RPMI8226 (cell line): ENCODE measurements around the gene KTN1.

ENCODE experiments used
- DNase-seq: peaks from one replicate; pipeline ENCODE4 v3.0.0-alpha.2; 2015

The KTN1 gene

DNA sequence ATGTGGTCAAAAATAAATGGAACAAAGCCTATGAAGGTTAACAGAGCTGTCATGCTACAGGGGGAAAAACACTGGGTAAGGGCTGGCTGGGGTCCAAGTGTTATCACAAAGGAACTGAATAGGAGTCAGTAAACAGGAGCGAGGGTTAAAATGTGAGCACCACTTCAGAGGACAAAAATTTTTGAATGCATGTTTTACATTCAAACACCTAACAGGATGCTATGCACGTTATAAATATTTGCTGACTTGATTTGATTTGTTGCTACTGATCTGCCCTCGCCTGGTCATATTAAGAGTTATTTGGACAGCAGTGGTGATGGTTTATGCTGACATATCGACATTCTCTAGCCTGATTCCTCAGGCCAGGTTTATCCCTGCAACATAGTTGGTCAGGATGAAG is 7.4 kb upstream of the KTN1 start:
- peak; percentile 7 for DNase-seq

- no peak for DNase-seq
Measured at GRCh38 chr14:55574988-55575387, 5.0 kb upstream of the KTN1 start.

DNA sequence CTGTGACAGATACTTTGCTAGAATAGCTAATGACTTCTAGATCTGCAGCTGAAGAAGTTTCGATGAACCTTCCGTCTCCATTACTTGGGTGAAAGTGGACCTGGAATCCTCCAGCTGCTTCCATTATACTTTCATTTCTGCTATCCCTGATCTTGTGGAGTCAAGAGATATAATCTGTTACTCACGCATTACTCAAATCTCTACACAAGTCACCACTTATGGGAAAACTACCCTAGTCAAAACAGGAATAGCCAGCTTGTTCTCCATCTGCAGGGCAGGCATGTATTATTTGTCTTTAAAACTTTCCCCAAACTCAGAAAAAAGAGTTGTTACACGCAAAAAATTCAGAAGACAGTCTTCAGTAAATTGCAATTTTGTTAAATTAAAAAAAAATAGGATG is 2.8 kb upstream of the KTN1 start:
- no peak for DNase-seq

DNA sequence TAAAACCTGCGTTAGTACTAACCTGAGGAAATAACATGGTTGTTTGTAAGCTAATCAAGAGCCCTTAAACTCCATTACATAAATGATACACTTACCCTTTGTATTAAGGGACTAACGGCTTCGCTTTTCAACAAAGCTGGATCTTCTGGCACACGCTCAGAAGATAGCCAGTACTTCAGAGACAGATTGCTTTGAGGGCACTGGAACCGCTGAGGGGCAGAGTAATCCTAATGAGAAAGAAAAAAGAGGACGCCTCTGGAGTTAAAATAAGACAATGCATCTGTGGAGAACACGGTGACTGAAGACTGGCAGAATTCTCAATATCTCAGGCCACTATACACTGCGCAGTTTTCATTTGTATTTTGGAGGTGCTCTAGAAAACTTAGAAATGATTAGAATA is 1.5 kb upstream of the KTN1 start:
- no peak for DNase-seq

DNA sequence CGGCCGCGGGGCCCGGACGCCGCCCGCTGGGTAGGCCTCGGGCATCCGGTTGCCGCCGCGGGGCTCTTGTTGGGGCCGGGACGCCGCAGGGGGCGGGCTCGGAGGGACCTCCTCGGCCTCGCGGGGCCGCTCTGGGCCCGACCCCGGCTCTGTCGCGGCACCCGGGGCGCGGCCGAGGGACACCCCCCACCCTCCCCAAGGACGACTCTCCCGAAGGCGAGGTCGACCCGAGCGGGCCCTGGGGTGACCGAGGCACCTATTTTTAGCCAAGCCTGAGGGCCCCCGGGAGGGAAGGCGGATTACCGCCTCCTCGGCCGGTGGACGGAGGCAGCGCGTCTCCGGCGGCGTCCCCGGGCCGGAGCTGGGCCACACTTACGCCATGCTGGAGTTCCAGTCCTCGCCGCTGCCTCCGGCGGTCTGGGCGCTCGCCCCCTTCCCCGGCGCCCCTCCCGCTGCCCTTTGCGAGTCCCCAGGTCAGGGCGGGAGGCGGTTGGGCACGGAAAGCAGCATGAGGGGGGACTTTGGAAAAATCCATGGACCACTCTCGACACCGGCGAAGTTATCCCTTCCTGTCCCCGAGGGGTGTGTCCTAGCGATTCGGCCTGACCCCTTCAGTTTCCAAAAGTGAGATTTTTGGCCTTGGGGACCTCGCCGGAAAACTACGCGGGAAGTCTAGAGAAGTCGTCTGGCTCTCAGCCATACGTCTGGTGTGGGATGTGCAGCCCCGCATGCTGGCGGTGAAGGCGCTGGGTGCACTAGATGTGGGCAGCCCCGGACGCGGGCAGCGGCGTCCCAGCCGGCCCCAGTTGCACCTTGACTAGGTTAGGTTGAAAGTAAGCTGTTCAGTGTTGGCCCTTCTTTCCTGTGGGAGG is 699 bp downstream of the KTN1 start:
- DNase-seq = peak; percentile 61

DNA sequence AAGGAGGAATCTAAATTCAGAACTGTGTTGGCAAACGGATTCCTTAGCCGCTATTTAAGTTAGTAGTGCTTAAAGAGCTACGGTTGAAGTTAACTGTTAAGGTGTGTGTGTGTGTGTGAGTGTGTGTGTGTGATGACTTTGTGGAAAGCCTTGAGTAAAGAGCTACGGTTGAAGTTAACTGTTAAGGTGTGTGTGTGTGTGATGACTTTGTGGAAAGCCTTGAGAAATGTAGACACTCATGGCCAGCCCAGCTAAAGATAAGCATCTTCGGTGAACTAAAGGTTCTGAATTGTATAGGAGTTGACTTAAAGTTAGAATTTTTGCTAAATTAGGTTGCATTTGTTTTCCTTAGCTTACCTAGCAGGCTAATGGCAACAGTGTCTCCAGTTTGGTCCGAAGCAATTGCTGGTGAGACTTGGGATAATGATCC is 1.4 kb downstream of the KTN1 start:
- no peak for DNase-seq

DNA sequence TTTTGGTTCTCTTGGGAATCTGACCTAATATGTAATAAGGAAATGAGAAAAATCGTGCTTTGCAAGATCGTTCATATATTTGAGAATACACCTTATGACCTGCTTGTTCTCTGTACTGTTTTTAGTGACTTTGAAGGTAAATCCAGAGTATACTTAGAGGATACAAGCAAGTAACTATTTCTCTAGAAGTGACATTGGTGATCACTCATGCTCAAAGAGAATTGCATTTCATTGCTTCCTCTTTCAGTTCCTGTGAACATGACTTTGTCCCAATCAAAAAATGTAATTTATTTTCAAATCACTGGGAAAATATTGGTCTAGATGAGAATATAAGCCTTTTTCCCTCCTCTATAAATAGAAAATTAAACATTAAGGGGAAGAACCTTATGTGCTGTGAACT is 2.7 kb downstream of the KTN1 start:
- DNase-seq = no peak

DNA sequence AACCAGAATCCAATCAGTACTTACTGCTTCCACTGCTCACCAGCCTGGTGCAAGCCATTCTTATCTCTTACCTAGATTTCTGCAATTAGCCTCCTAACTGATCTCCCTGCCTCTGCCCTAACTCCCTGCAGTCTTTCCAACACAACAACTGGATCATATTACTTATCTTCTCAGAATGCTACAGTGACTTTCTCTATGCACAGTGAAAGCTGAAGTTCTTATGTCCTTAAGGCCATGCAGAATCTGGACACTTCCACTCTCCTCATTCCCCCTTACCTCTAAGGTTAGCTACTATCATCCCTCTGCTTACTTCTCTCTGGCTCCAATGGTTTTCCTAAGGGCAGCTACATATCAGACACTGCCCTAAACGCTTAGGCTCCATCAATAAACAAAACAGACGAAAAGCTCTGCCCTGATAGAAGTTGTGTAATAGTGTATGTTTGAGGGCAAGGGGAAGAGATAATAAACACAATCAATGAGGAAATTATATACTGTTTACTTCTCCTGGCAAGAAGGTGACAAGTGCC is 4.0 kb downstream of the KTN1 start:
- DNase-seq = no peak

DNA sequence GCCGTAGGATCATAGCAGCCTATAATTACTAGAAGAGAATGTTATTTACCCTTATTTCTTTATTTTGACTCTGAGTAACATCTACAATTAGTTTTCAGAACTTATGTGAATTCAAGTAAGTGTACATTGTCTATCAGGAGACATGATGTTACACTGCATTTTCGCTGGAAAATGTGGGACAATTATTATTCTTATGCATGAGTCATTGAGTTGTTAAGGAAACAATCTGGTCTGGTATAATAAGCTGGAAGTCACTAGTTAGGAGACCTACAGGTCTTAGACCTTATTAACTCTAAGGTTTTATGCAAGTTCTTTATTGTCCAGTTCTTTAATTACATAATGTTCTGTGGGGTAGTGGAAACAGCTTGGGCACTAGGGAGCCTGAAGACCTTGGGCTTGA is 5.8 kb downstream of the KTN1 start:
- DNase-seq = no peak

- no peak for DNase-seq
Measured at GRCh38 chr14:55586411-55586810, 6.4 kb downstream of the KTN1 start.

GRCh38 chr14:55587847-55588246 is 7.8 kb downstream of the KTN1 start:
- no peak for DNase-seq

GRCh38 chr14:55588259-55588699 is 8.3 kb downstream of the KTN1 start:
- no peak for DNase-seq

DNA sequence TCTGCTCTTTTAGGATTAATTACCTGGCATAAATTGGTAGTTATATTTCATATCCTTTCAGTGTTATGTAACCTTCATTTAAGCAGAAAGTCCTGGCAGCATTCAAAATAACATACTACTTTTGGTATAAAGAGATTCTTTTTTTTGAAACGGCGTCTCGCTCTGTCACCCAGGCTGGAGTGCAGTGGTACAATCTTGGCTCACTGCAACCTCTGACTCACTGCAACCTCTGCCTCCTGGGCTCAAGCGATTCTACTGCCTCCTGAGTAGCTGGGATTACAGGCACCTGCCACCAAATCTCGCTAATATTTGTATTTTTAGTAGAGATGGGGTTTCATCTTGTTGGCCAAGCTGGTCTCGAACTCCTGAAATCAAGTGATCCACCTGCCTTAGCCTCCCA is 9.2 kb downstream of the KTN1 start:
- DNase-seq = no peak

DNA sequence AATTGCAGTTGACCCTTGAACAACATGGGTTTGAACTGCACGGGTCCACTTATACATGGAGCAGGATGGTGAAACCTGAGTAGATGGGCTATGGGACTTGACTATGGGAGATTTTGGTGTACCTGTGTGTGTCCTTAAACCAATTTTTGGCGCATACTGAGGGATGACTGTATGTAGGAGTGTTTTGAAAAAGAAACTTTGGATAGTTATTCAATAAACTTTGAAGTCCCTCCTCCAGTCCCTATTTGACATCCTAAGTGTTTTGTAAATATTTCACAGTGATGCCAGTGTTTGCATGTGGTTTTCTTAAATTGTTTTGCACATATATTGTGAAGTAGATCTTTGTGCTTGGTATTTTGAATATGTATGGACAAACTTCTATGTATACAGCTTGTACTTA is 12.4 kb downstream of the KTN1 start:
- no peak for DNase-seq

GRCh38 chr14:55593698-55594097 is 13.7 kb downstream of the KTN1 start:
- DNase-seq = no peak

- DNase-seq = no peak
Measured at GRCh38 chr14:55599250-55599879, 19.4 kb downstream of the KTN1 start.

GRCh38 chr14:55600784-55601561 is 21.0 kb downstream of the KTN1 start:
- DNase-seq = no peak

DNA sequence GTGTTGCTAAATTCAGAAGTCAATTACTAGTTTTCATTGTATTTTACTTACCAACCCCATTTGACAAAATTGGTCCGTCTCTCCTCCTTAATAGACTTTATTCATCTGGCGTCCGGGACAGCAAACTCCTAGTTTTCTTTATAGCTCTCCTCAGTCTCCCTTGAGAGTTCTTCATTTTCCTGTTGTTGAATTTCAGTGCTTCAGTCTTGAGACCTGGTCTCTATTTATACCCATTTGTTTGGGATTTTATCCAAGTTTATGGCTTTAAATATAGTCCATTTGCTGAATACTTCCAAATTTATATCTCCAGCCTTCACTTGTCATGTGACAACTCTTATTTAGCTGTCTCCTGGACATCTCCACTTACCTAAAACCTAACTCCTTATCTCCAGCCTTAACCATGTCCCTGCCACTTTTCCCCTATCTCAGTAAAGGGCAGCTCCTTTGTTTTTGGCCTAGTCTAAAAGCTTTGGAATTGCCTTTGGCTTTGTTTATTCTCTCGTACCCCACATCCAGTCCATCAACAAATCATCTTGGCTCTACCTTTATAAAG is 23.5 kb downstream of the KTN1 start:
- DNase-seq = no peak

GRCh38 chr14:55604488-55604887 is 24.5 kb downstream of the KTN1 start:
- DNase-seq = no peak

DNA sequence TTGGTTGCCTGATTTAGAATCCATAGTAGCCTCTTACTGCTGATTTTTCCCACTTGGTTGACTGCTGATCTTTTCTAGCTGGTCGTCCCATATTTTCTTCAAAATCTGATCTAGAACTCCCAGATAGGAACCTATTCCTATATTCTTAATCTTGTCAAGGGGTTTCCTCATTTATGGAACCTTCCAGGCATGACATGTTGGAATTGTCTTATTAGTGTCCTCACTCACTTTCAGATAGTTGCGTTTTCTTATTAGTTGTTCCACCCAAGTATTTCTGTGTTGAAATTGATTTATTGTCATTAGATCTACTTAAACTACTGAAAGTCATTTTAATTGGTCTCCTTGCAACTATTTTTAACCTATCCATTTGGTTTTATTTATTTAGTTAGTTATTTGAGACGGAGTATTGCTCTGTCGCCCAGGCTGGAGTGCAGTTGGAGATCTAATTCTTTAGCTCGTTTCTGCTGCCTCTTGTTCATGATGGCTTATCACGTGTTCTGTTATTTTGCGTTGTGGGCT is 25.0 kb downstream of the KTN1 start:
- no peak for DNase-seq

GRCh38 chr14:55605793-55606192 is 25.8 kb downstream of the KTN1 start:
- DNase-seq = no peak

DNA sequence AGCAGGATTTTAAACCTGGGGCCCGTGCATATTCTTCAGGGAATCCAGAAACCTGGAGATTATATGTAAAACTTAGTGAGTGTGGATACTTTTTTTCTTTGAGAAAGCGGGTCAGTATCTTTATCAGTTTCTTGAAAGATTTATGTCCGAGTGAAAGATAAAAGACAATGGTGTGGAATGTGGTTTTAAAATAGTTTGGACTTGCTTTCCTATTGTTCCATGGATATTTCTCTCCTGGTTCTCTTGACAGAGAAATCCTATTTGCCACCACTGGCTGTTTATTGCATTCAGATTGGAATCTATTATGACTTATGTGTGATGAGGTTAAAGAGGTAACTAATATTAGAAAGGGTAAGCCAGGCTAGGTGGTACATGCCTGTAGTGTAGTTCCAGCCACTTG is 27.4 kb downstream of the KTN1 start:
- no peak for DNase-seq

- DNase-seq = no peak
Measured at GRCh38 chr14:55609681-55610080, 29.7 kb downstream of the KTN1 start.
